Liver (tissue), 3 donors: ENCODE results near the gene ENOX2.

Experiments used
- NR2F2 ChIP-seq: IDR thresholded peaks from 2 replicates; pipeline ENCODE4 v1.6.1; 2016; ENCODE audit warnings: antibody characterized with exemption
- RAD21 ChIP-seq, 2 donors: IDR thresholded peaks; 2 replicates each; pipeline ENCODE4 v1.6.1; 2016; ENCODE audit warnings: antibody characterized with exemption in 2 of 2, mild to moderate bottlenecking in 2 of 2
- TAF1 ChIP-seq: conservative IDR thresholded peaks from 2 replicates; pipeline ENCODE4 v1.6.1; 2016; ENCODE audit warnings: antibody characterized with exemption, mild to moderate bottlenecking
- YY1 ChIP-seq: IDR thresholded peaks from 2 replicates; pipeline ENCODE4 v1.6.1; 2016; ENCODE audit warnings: antibody characterized with exemption, mild to moderate bottlenecking
- ZBTB33 ChIP-seq: IDR thresholded peaks from 2 replicates; pipeline ENCODE4 v1.6.1; 2016; ENCODE audit warnings: antibody characterized with exemption
- TF ChIP-seq, protein P1 (sequence below): fragments of 150-350 bp; IDR thresholded peaks from 2 replicates; pipeline ENCODE4 v1.5.1; 2017; ENCODE audit warnings: improper control_type of control experiment, low read depth, low read length; ENCODE audit not compliant: missing input control
- TF ChIP-seq, protein P2 (sequence below): IDR thresholded peaks from 2 replicates; pipeline ENCODE4 v1.6.1; 2016; ENCODE audit warnings: antibody characterized with exemption, mild to moderate bottlenecking
- donor health status: healthy.
- donor health status: healthy.

- TF ChIP-seq ZBTB33 (no peak), RAD21 (IDR thresholded peaks at IDR 0.05) (no peak), TAF1 (no peak), YY1 (no peak), NR2F2 (no peak)
- TF ChIP-seq, protein P1, sequence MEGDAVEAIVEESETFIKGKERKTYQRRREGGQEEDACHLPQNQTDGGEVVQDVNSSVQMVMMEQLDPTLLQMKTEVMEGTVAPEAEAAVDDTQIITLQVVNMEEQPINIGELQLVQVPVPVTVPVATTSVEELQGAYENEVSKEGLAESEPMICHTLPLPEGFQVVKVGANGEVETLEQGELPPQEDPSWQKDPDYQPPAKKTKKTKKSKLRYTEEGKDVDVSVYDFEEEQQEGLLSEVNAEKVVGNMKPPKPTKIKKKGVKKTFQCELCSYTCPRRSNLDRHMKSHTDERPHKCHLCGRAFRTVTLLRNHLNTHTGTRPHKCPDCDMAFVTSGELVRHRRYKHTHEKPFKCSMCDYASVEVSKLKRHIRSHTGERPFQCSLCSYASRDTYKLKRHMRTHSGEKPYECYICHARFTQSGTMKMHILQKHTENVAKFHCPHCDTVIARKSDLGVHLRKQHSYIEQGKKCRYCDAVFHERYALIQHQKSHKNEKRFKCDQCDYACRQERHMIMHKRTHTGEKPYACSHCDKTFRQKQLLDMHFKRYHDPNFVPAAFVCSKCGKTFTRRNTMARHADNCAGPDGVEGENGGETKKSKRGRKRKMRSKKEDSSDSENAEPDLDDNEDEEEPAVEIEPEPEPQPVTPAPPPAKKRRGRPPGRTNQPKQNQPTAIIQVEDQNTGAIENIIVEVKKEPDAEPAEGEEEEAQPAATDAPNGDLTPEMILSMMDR, result no peak
- TF ChIP-seq, protein P2, sequence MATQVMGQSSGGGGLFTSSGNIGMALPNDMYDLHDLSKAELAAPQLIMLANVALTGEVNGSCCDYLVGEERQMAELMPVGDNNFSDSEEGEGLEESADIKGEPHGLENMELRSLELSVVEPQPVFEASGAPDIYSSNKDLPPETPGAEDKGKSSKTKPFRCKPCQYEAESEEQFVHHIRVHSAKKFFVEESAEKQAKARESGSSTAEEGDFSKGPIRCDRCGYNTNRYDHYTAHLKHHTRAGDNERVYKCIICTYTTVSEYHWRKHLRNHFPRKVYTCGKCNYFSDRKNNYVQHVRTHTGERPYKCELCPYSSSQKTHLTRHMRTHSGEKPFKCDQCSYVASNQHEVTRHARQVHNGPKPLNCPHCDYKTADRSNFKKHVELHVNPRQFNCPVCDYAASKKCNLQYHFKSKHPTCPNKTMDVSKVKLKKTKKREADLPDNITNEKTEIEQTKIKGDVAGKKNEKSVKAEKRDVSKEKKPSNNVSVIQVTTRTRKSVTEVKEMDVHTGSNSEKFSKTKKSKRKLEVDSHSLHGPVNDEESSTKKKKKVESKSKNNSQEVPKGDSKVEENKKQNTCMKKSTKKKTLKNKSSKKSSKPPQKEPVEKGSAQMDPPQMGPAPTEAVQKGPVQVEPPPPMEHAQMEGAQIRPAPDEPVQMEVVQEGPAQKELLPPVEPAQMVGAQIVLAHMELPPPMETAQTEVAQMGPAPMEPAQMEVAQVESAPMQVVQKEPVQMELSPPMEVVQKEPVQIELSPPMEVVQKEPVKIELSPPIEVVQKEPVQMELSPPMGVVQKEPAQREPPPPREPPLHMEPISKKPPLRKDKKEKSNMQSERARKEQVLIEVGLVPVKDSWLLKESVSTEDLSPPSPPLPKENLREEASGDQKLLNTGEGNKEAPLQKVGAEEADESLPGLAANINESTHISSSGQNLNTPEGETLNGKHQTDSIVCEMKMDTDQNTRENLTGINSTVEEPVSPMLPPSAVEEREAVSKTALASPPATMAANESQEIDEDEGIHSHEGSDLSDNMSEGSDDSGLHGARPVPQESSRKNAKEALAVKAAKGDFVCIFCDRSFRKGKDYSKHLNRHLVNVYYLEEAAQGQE, result no peak
Measured at GRCh38 chrX:130665263-130665662, 237.7 kb downstream of the ENOX2 start.
